Measurements from ENCODE around the gene GLMN. TPM values are rescaled to one million over a fixed set of nuclear protein-coding genes. Genes with fewer than 3 reads are reported as not detected.

GLMN gene
- total RNA-seq, 1 experiment from 2014 or later, result 14.6 TPM

GRCh38 chr1:92203105-92203504, 95.7 kb downstream of the GLMN start:
- DNase-seq (ENCODE audit: extremely low read depth, low read depth), result no peak

GRCh38 chr1:92201973-92202372, 96.8 kb downstream of the GLMN start:
- no peak for DNase-seq (ENCODE audit: extremely low read depth, low read depth)

Other genes with a start within 250 kb of the GLMN start
- 0.17 TPM in 1 of 2 replicates, not detected in the other for gene SETSIP, start 223.6 kb downstream of the GLMN start, total RNA-seq (2014; rRNA removed; shearing (Covaris generic))
- 2.1 TPM in 2 replicates for gene BTBD8, start 218.6 kb downstream of the GLMN start, total RNA-seq (2014; rRNA removed; shearing (Covaris generic))
- not detected in 2 replicates for gene C1orf146, start 81.1 kb downstream of the GLMN start, total RNA-seq (2014; rRNA removed; shearing (Covaris generic))
- 27.3 and 31.0 TPM in 2 replicates for gene RPAP2, start 72 bp upstream of the GLMN start, total RNA-seq (2014; rRNA removed; shearing (Covaris generic))
- gene GFI1, start 187.9 kb upstream of the GLMN start, total RNA-seq (2014; rRNA removed; shearing (Covaris generic)), result 0.05 TPM in 1 of 2 replicates, not detected in the other

Data from NCI-H460 (cell line).